ENCODE data around the gene STAC. TPM values are rescaled to one million over a fixed set of nuclear protein-coding genes. Genes with fewer than 3 reads are reported as not detected.

STAC gene
- total RNA-seq, result 0.30 TPM
- long read RNA-seq, result 0 reads

DNA sequence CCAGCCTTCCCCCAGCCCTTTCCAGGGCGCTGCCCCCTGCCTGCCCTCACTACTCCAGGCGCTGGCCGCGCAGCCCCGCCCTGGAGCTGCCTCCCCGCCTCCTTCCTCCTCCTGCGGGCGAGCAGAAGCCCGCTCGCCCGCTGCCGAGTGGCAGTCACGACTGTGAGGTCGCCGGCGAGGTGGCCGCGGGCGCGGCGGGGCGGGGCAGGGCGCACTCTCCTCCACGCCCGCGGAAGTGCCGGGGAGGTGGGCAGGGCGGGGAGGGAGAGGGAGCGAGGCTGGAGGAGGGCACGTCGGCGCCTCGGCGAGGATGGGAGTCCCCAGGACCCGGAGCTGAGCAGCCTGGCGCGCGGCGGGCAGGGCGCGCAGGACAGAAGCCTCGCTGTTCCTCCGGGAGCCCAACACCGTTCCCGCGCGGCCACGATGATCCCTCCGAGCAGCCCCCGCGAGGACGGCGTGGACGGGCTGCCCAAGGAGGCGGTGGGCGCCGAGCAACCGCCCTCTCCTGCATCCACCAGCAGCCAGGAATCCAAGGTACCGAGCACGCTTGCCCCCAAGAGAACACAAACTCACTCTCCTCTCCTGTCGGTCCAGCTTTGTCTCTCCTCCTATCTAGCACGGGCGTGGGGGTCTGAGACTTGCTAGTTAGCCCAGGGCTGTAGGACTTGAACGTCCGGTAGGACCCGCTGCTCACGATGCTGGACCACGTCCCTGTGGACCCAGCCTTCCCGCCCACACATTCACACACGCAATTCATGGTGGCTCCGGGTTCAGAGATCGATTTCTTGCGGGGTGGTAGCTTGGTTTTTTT, at the start of gene STAC:
STAC (plus strand) TSS at position 284 of the 811 bp plus-strand sequence; CDS start at position 424, 140 bp downstream.
- H3K27me3 ChIP-seq (ENCODE audit: low read depth), result peaks cover 41% of the 10 kb centered on the region
- H3K9me3 ChIP-seq (replicated peaks), result no peaks in the 10 kb centered on the region
- peaks cover 9% of the 10 kb centered on the region for H3K4me1 ChIP-seq
- intact Hi-C loops (cut with micrococcal nuclease), result no loop called here
- peak within 1 kb of the TSS; percentile 63 for H3K4me3 ChIP-seq
- H3K36me3 ChIP-seq, result no peaks in the 10 kb centered on the region
- no peak for TF ChIP-seq CTCF (IDR thresholded peaks at IDR 0.05; ENCODE audit: borderline replicate concordance)
- DNase-seq, result peak; percentile 13
- no peak within 1 kb of the TSS for H3K27ac ChIP-seq (replicated peaks)

GRCh38 chr3:36332139-36332538, 48.2 kb upstream of the STAC start:
- TF ChIP-seq CTCF (IDR thresholded peaks at IDR 0.05; ENCODE audit: borderline replicate concordance), result no peak
- Histone ChIP-seq H3K36me3 (no peaks in the 10 kb centered on the region), H3K4me3 (no peak overlapping the region), H3K27ac (replicated peaks) (no peak overlapping the region), H3K9me3 (replicated peaks) (no peaks in the 10 kb centered on the region), H3K4me1 (no peaks in the 10 kb centered on the region), H3K27me3 (ENCODE audit: low read depth) (no peaks in the 10 kb centered on the region)
- intact Hi-C loops (cut with micrococcal nuclease), result no loop called here
- DNase-seq, result no peak

- DNase-seq, result no peak
- Histone ChIP-seq H3K9me3 (replicated peaks) (peaks cover 23% of the 10 kb centered on the region), H3K4me1 (no peaks in the 10 kb centered on the region), H3K36me3 (no peaks in the 10 kb centered on the region), H3K27ac (replicated peaks) (no peak overlapping the region), H3K27me3 (ENCODE audit: low read depth) (no peaks in the 10 kb centered on the region), H3K4me3 (no peak overlapping the region)
- intact Hi-C loops (cut with micrococcal nuclease), result no loop called here
- TF ChIP-seq CTCF (IDR thresholded peaks at IDR 0.05; ENCODE audit: borderline replicate concordance), result no peak
Observed at GRCh38 chr3:36362216-36362615, 18.1 kb upstream of the STAC start.

GRCh38 chr3:36362973-36363372, 17.3 kb upstream of the STAC start:
- intact Hi-C loops (cut with micrococcal nuclease), result no loop called here
- H3K27me3 ChIP-seq (ENCODE audit: low read depth), result no peaks in the 10 kb centered on the region
- no peaks in the 10 kb centered on the region for H3K36me3 ChIP-seq
- H3K27ac ChIP-seq (replicated peaks), result no peak overlapping the region
- no peaks in the 10 kb centered on the region for H3K4me1 ChIP-seq
- no peak for DNase-seq
- H3K9me3 ChIP-seq (replicated peaks), result peaks cover 23% of the 10 kb centered on the region
- H3K4me3 ChIP-seq, result no peak overlapping the region
- TF ChIP-seq CTCF (IDR thresholded peaks at IDR 0.05; ENCODE audit: borderline replicate concordance), result no peak

GRCh38 chr3:36364260-36364659, 16.0 kb upstream of the STAC start:
- H3K4me1 ChIP-seq, result no peaks in the 10 kb centered on the region
- no peak overlapping the region for H3K4me3 ChIP-seq
- H3K27ac ChIP-seq (replicated peaks), result no peak overlapping the region
- peaks cover 10% of the 10 kb centered on the region for H3K9me3 ChIP-seq (replicated peaks)
- H3K27me3 ChIP-seq (ENCODE audit: low read depth), result no peaks in the 10 kb centered on the region
- intact Hi-C loops (cut with micrococcal nuclease), result no loop called here
- no peak for TF ChIP-seq CTCF (IDR thresholded peaks at IDR 0.05; ENCODE audit: borderline replicate concordance)
- no peaks in the 10 kb centered on the region for H3K36me3 ChIP-seq
- no peak for DNase-seq
